ENCODE measurements around the gene IRF6. TPM values are rescaled to one million over a fixed set of nuclear protein-coding genes. Genes with fewer than 3 reads are reported as not detected.

Gene IRF6
- total and polyA plus RNA-seq, 3 donors from 2014 or later: 8.2 to 19.2 (median 8.7) TPM

- intact Hi-C loops (cut with DNase I; ENCODE audit: low total_unique reads): no loop called here
- WGBS, 2 donors: 90 to 97% methylated on average over 1 of the region's 1 CpG
These were observed 25.7 kb upstream of the IRF6 start for GRCh38 chr1:209831615-209832014.

GRCh38 chr1:209830722-209831121 is 24.8 kb upstream of the IRF6 start:
- H3K36me3 ChIP-seq (ENCODE audit: low read depth, missing control alignments): no peaks in the 10 kb centered on the region
- H3K4me1 ChIP-seq: no peaks in the 10 kb centered on the region
- H3K4me3 ChIP-seq: no peak overlapping the region
- DNase-seq: no peak
- H3K27ac ChIP-seq: no peak overlapping the region
- WGBS, 2 donors: 91 to 93% methylated on average over 3 of the region's 3 CpGs
- no peaks in the 10 kb centered on the region for H3K9me3 ChIP-seq
- intact Hi-C loops (cut with DNase I; ENCODE audit: low total_unique reads): no loop called here
- H3K27me3 ChIP-seq: no peaks in the 10 kb centered on the region
- TF ChIP-seq CTCF (IDR thresholded peaks at IDR 0.05) (no peak), POLR2A (IDR thresholded peaks at IDR 0.05) (no peak)

More at GRCh38 chr1:209831615-209832014, 25.7 kb upstream of the IRF6 start:
- Histone ChIP-seq H3K27me3 (no peaks in the 10 kb centered on the region), H3K9me3 (no peaks in the 10 kb centered on the region), H3K4me1 (no peaks in the 10 kb centered on the region), H3K36me3 (ENCODE audit: low read depth, missing control alignments) (no peaks in the 10 kb centered on the region), H3K27ac (no peak overlapping the region), H3K4me3 (no peak overlapping the region)
- no peak for DNase-seq
- TF ChIP-seq CTCF (IDR thresholded peaks at IDR 0.05) (no peak), POLR2A (IDR thresholded peaks at IDR 0.05) (no peak)

GRCh38 chr1:209829716-209830115 is 23.8 kb upstream of the IRF6 start:
- DNase-seq: no peak
- no peak for TF ChIP-seq CTCF (IDR thresholded peaks at IDR 0.05)
- TF ChIP-seq POLR2A (IDR thresholded peaks at IDR 0.05): no peak
- H3K9me3 ChIP-seq: no peaks in the 10 kb centered on the region
- no peaks in the 10 kb centered on the region for H3K4me1 ChIP-seq
- H3K27me3 ChIP-seq: no peaks in the 10 kb centered on the region
- 66 to 76% methylated on average over 2 of the region's 2 CpGs for WGBS, 2 donors
- no peaks in the 10 kb centered on the region for H3K36me3 ChIP-seq (ENCODE audit: low read depth, missing control alignments)
- H3K4me3 ChIP-seq: no peak overlapping the region
- H3K27ac ChIP-seq: no peak overlapping the region
- intact Hi-C loops (cut with DNase I; ENCODE audit: low total_unique reads): no loop called here

- DNase-seq: peak; percentile 97
- Histone ChIP-seq H3K9me3 (no peaks in the 10 kb centered on the region), H3K4me3 (peak within 1 kb of the TSS; percentile 72 to 84), H3K27ac (peak within 1 kb of the TSS in 1 of 2 donors; percentile 59), H3K36me3 (ENCODE audit: low read depth, missing control alignments) (no peaks in the 10 kb centered on the region), H3K4me1 (no peaks in the 10 kb centered on the region), H3K27me3 (no peaks in the 10 kb centered on the region)
- 15 to 18% methylated on average over 51 of the region's 51 CpGs for WGBS, 2 donors
- intact Hi-C loops (cut with DNase I; ENCODE audit: low total_unique reads): no loop called here
- TF ChIP-seq POLR2A (IDR thresholded peaks at IDR 0.05) (no peak), CTCF (IDR thresholded peaks at IDR 0.05) (peak; percentile 60 to 90 (median 87))
These were observed 21.7 kb upstream of the IRF6 start, which contains the start of gene UTP25 for GRCh38 chr1:209827384-209828262. Gene UTP25 (plus strand): TSS chr1:209827972. CDS start chr1:209828064, 92 bp downstream.
